ENCODE measurements around the gene RANGAP1. TPM values are rescaled to one million over a fixed set of nuclear protein-coding genes. Genes with fewer than 3 reads are reported as not detected.
A peak's percentile ranks its signal among the peaks of the same experiment; 100 is the strongest.

Gene RANGAP1
- total RNA-seq, 1 donor from 2014 or later, result 65.0 TPM

DNA sequence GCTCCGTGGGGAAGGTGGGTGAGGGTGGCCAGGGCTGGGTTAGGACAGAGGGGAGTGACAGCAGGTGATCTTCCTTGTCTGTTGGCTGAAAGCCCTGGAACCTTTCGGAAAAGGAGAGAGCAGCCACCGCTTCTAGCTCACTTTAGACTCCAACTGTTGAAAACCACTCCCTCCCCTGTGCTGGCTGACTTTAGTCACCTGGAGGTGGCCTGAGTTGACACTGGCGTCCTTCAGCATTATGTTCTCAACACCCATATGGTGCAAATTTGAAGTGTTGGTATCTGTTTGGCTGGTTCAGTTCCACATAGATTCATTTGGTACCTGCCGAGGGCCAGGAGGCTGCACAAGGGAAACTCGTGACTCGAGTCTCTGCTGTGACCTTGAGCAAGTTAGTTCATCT, 44.2 kb upstream of the RANGAP1 start:
- TF ChIP-seq, protein P1, sequence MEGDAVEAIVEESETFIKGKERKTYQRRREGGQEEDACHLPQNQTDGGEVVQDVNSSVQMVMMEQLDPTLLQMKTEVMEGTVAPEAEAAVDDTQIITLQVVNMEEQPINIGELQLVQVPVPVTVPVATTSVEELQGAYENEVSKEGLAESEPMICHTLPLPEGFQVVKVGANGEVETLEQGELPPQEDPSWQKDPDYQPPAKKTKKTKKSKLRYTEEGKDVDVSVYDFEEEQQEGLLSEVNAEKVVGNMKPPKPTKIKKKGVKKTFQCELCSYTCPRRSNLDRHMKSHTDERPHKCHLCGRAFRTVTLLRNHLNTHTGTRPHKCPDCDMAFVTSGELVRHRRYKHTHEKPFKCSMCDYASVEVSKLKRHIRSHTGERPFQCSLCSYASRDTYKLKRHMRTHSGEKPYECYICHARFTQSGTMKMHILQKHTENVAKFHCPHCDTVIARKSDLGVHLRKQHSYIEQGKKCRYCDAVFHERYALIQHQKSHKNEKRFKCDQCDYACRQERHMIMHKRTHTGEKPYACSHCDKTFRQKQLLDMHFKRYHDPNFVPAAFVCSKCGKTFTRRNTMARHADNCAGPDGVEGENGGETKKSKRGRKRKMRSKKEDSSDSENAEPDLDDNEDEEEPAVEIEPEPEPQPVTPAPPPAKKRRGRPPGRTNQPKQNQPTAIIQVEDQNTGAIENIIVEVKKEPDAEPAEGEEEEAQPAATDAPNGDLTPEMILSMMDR (IDR thresholded peaks at IDR 0.05; ENCODE audit: insufficient read depth, low read length, severe bottlenecking), result no peak
- Histone ChIP-seq H3K36me3 (ENCODE audit: control insufficient read depth, insufficient read depth, low read length) (peaks cover 37% of the 10 kb centered on the region), H3K4me3 (ENCODE audit: low read depth, low read length) (no peak overlapping the region), H3K27me3 (ENCODE audit: control insufficient read depth, insufficient read depth, low read length) (no peaks in the 10 kb centered on the region)
- FAIRE-seq (no peak), DNase-seq (ENCODE audit: low read depth) (no peak)

DNA sequence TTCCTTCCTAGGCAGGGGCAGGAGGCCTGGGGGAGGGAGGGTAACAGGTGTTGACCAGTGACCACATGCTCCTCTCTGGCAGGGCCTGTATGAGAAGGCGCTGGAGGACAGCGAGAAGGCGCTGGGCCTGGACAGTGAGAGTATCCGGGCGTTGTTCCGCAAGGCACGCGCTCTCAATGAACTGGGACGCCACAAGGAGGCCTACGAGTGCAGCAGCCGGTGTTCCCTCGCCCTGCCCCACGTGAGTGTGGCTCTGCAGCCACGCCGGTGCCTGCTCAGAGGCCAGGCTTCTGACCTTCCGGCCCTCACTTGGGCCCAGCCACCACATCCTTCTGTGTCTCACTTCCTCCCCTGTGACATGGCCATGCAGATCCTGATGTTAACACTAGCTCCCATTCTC, 41.1 kb upstream of the RANGAP1 start:
- FAIRE-seq (no peak), DNase-seq (ENCODE audit: low read depth) (no peak)
- TF ChIP-seq, protein P1 (IDR thresholded peaks at IDR 0.05; ENCODE audit: insufficient read depth, low read length, severe bottlenecking), result no peak
- Histone ChIP-seq H3K36me3 (ENCODE audit: control insufficient read depth, insufficient read depth, low read length) (peaks cover 25% of the 10 kb centered on the region), H3K27me3 (ENCODE audit: control insufficient read depth, insufficient read depth, low read length) (no peaks in the 10 kb centered on the region), H3K4me3 (ENCODE audit: low read depth, low read length) (no peak overlapping the region)

DNA sequence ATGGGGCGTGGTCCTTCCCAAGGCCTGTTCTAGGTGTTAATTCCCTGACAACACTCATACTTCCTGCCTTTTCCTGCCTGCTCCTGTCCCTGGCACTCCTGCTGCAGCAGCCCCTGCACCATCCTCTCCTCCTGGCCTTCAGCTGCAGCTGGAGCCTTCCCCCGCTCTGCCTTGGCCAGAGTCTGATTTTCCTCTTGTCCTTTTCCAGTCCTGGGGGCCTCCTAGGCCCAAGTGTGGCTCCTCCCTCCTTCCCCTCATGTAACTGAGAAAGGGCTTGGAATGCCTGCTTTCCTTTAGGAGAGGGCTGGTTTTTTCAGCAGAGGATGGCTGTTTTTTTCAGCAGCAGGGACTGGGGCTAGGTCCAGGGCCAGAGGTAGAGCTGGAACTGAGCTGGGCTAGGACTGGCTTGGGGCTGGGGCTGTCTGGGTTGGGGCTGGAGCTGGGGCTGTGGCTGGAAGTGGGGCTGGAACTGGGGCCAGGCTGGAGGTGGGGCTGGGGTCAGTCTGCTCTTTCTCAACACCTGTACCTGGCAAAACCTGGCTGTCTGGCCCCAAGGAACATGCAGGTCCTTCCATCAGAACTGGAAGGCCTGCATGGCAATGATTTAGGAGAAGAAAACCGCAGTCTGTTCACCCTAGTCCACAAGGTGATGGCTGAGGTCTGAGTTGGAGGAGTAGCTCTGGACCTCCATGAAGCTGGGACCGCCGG, 39.0 kb upstream of the RANGAP1 start:
- DNase-seq (ENCODE audit: low read depth), result peak; percentile 25
- FAIRE-seq, result no peak
- peaks cover 24% of the 10 kb centered on the region for H3K36me3 ChIP-seq (ENCODE audit: control insufficient read depth, insufficient read depth, low read length)
- H3K27me3 ChIP-seq (ENCODE audit: control insufficient read depth, insufficient read depth, low read length), result no peaks in the 10 kb centered on the region
- TF ChIP-seq, protein P1 (IDR thresholded peaks at IDR 0.05; ENCODE audit: insufficient read depth, low read length, severe bottlenecking), result no peak
- no peak overlapping the region for H3K4me3 ChIP-seq (ENCODE audit: low read depth, low read length)

DNA sequence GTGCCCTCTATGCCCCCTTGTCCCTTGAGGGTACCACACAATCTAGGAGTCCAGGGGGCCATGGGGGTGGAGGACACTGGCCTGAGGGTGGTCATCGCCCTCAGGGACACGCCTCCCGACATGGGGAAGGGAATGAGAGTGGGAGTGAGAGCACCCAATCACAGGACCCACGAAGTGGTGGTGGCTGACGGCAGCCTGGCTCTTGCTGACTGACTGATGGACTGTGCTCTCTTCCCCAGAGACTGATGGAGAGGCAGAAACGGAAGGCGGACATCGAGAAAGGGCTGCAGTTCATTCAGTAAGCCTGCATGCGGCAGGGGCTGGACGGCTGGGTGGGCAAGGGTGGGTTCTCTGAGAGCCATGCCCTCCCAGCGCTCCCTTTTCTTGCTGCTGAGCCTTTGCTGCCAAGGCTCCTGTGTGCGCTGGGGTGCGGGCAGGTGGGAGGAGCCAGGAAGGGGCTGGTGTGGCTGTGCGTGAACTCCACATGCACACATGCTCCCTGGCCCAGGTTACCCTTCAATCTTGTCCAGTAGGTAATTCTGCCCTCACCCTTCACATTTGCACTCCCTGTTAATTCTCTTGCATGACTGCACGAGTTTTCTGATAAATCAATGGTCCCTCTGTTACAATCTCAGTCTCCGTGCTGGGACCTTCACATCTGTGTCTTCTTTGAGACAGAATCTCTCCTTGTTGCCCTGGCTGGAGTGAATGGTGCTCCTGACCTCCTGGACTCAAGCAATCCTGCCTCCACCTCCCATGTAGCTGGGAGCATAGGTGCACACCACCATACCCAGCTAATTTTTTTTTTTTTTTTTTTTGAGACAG, 34.6 kb upstream of the RANGAP1 start:
- TF ChIP-seq, protein P1 (IDR thresholded peaks at IDR 0.05; ENCODE audit: insufficient read depth, low read length, severe bottlenecking), result no peak
- no peaks in the 10 kb centered on the region for H3K27me3 ChIP-seq (ENCODE audit: control insufficient read depth, insufficient read depth, low read length)
- peaks cover 7% of the 10 kb centered on the region for H3K36me3 ChIP-seq (ENCODE audit: control insufficient read depth, insufficient read depth, low read length)
- FAIRE-seq (no peak), DNase-seq (ENCODE audit: low read depth) (no peak)
- H3K4me3 ChIP-seq (ENCODE audit: low read depth, low read length), result no peak overlapping the region

DNA sequence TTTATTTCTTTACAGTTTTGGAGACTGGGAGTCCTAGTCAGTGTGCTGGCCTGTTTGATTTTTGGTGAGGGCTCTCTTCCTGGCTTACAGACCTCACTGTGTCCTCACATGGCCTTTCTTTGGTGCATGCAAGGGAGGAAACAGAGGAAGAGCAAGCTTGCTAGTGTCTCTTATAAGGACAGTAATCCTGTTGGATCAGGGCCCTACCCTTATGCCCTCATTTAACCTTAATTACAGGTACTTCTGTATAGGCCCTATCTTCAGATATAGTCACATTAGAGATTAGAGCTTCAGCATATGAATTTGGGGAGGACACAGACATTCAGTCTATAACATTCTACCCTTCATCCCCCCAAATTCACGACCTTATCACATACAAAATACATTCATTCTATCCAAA, 29.6 kb upstream of the RANGAP1 start:
- H3K36me3 ChIP-seq (ENCODE audit: control insufficient read depth, insufficient read depth, low read length), result peaks cover 2% of the 10 kb centered on the region
- H3K27me3 ChIP-seq (ENCODE audit: control insufficient read depth, insufficient read depth, low read length), result no peaks in the 10 kb centered on the region
- no peak overlapping the region for H3K4me3 ChIP-seq (ENCODE audit: low read depth, low read length)
- DNase-seq (ENCODE audit: low read depth), result no peak
- TF ChIP-seq, protein P1 (IDR thresholded peaks at IDR 0.05; ENCODE audit: insufficient read depth, low read length, severe bottlenecking), result no peak
- FAIRE-seq, result no peak
